Tibial artery (tissue), 4 donors: Measurements from ENCODE around the gene COL8A1.
A peak's percentile ranks its signal among the peaks of the same experiment; 100 is the strongest.

Experiments
- DNase-seq, 2 donors: peaks; one replicate each; pipeline ENCODE4 v3.0.0-alpha.2; 2019
- H3K27ac ChIP-seq, 2 donors: fragments of 200-600 bp; sonication (generic) in 1 of 2; 1 replicate in 1 of 2; 2 replicates in 1 of 2; pipeline ENCODE4 v1.5.1; 2018 to 2019; ENCODE audit warnings: mild to moderate bottlenecking in 1 of 2
- H3K27me3 ChIP-seq, 2 donors: fragments of 200-600 bp; sonication (generic) in 1 of 2; one replicate each; pipeline versions ENCODE4 v1.5.1 to v1.6.0; 2016 to 2019
- H3K36me3 ChIP-seq, 3 donors: fragments of 200-600 bp; sonication (generic) in 2 of 3; one replicate each; pipeline ENCODE4 v1.5.1; 2016 to 2019; ENCODE audit warnings: mild to moderate bottlenecking in 2 of 3
- H3K4me1 ChIP-seq, 4 donors: fragments of 200-600 bp; sonication (generic) in 2 of 4; 1 replicate in 3 of 4; 2 replicates in 1 of 4; pipeline ENCODE4 v1.5.1; 2016 to 2019
- H3K4me3 ChIP-seq, 2 donors: fragments of 200-600 bp; sonication (generic) in 1 of 2; 1 replicate in 1 of 2; 2 replicates in 1 of 2; pipeline ENCODE4 v1.5.1; 2018 to 2019; ENCODE audit warnings: mild to moderate bottlenecking in 2 of 2
- H3K9me3 ChIP-seq, 3 donors: fragments of 200-600 bp; sonication (generic) in 1 of 3; one replicate each; pipeline ENCODE4 v1.5.1; 2016 to 2019
- CTCF ChIP-seq, 2 experiments: fragments of 200-600 bp in 1 of 2; fragments of 450-650 bp in 1 of 2; IDR thresholded peaks; one replicate each; pipeline ENCODE4 v1.5.1; 2017 to 2019; ENCODE audit warnings: antibody characterized with exemption in 2 of 2, mild to moderate bottlenecking in 1 of 2, moderate library complexity in 1 of 2
- intact Hi-C: fragments of 100-400 bp; cut with DNase I; formaldehyde crosslinking; loops from one replicate; pipeline ENCODE4 v1.15.0; 2023; ENCODE audit warnings: low total_unique reads

COL8A1 gene

DNA sequence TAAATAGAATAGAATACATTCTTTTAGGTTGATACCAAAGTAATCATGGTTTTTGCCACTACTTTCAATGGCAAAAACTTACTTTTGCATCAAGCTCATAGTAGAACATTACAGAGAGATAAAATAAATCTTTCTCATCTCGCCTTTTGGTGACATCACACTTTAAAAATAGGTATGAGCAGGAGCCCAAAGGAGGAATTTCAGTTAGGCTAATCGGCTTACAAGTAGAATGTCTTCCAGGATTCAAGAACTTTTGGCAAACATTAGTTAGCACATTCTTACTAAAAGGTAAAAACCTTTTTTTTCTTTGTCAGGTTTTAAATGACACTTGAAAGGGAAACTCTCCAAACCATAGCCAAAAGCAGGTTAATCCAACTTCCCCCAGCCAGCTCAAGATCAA lies 119.6 kb downstream of the COL8A1 start:
- H3K27me3 ChIP-seq = no peaks in the 10 kb centered on the region
- no peaks in the 10 kb centered on the region for H3K9me3 ChIP-seq
- no peak overlapping the region for H3K4me3 ChIP-seq
- DNase-seq = no peak
- intact Hi-C loops = loop anchor here (10.0 kb wide), 1 partner anchor 733 kb away; no protein-coding TSS in a partner anchor
- peak overlapping the region; percentile 68 to 72 for H3K27ac ChIP-seq
- H3K36me3 ChIP-seq = peaks cover 0 to 6% (median 0%) of the 10 kb centered on the region in 3 donors
- TF ChIP-seq CTCF (IDR thresholded peaks at IDR 0.05) = no peak
- H3K4me1 ChIP-seq = peaks cover 0 to 99% (median 43%) of the 10 kb centered on the region in 4 donors

GRCh38 chr3:99758502-99759177 lies 120.2 kb downstream of the COL8A1 start:
- H3K27me3 ChIP-seq = no peaks in the 10 kb centered on the region
- intact Hi-C loops = loop anchor here (10.0 kb wide), 1 partner anchor 734 kb away; no protein-coding TSS in a partner anchor
- H3K4me3 ChIP-seq = no peak overlapping the region
- no peaks in the 10 kb centered on the region for H3K9me3 ChIP-seq
- TF ChIP-seq CTCF (IDR thresholded peaks at IDR 0.05) = no peak
- peaks cover 0 to 6% (median 0%) of the 10 kb centered on the region in 3 donors for H3K36me3 ChIP-seq
- peaks cover 0 to 99% (median 38%) of the 10 kb centered on the region in 4 donors for H3K4me1 ChIP-seq
- H3K27ac ChIP-seq = peak overlapping the region; percentile 68 to 72
- no peak for DNase-seq

GRCh38 chr3:99760031-99760430 lies 121.6 kb downstream of the COL8A1 start:
- Histone ChIP-seq H3K9me3 (no peaks in the 10 kb centered on the region), H3K36me3 (no peaks in the 10 kb centered on the region), H3K4me3 (no peak overlapping the region), H3K27me3 (no peaks in the 10 kb centered on the region), H3K4me1 (peaks cover 0 to 100% (median 38%) of the 10 kb centered on the region in 4 donors), H3K27ac (peak overlapping the region; percentile 35 to 72)
- intact Hi-C loops = no loop called here
- no peak for DNase-seq
- no peak for TF ChIP-seq CTCF (IDR thresholded peaks at IDR 0.05)

GRCh38 chr3:99760629-99761028 lies 122.2 kb downstream of the COL8A1 start:
- Histone ChIP-seq H3K27me3 (no peaks in the 10 kb centered on the region), H3K9me3 (no peaks in the 10 kb centered on the region), H3K4me3 (no peak overlapping the region), H3K27ac (peak overlapping the region; percentile 22 to 72), H3K36me3 (no peaks in the 10 kb centered on the region), H3K4me1 (peaks cover 0 to 99% (median 33%) of the 10 kb centered on the region in 4 donors)
- no peak for TF ChIP-seq CTCF (IDR thresholded peaks at IDR 0.05)
- no peak for DNase-seq
- intact Hi-C loops = no loop called here

- no peak overlapping the region for H3K4me3 ChIP-seq
Observed at GRCh38 chr3:99761415-99762165, 123.2 kb downstream of the COL8A1 start.

More at GRCh38 chr3:99761415-99762165, 123.2 kb downstream of the COL8A1 start:
- peak overlapping the region in 1 of 2 donors; percentile 72 for H3K27ac ChIP-seq
- no peaks in the 10 kb centered on the region for H3K36me3 ChIP-seq
- H3K27me3 ChIP-seq = no peaks in the 10 kb centered on the region
- peaks cover 0 to 95% (median 24%) of the 10 kb centered on the region in 4 donors for H3K4me1 ChIP-seq
- no peaks in the 10 kb centered on the region for H3K9me3 ChIP-seq
- no peak for TF ChIP-seq CTCF (IDR thresholded peaks at IDR 0.05)
- intact Hi-C loops = no loop called here
- DNase-seq = no peak
